Measurements from ENCODE around the gene SMIM35. TPM values are rescaled to one million over a fixed set of nuclear protein-coding genes. Genes with fewer than 3 reads are reported as not detected.

SMIM35 gene
- total RNA-seq, 1 experiment from 2014 or later, result not detected

DNA sequence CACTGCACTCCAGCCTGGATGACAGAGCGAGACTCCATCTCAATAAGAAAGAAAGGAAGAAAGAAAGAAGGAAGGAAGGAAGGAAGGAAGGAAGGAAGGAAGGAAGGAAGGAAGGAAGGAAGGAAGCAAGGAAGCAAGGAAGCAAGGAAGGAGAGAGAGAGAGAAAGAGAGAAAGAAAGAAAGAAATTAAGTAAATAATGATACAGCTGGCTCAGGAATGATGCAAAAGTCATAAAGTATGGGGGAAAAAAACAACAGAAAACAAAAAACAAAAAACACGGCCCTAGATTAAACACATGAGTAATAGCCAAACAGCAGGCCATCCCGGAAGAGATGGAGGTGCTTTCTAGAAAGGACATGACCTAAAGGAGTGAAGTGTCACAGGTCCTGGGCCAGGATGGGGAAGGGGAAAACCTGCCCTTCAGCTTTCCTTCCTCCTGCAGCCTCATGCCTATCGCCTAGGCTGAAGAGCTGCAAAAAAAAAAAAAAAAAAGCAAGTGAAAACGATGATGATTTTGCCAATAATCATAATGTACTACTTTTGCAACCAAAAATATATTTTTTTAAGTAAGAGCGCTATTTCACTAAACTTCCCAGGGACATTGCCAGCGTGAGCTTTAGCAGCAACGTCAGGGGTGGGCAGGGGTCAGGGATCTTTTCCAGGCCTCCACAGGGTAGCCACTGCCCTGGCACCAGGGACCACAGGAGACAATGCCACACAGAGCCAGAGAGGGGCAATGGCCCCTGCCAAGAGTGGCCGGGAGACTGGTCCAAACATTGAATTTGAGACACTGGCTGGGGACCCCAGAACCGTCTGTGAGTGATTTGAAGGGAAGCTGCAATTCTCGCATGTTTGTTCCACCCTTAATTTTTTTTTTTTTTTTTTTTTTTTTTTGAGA, 38.0 kb downstream of the SMIM35 start:
- Mint-ChIP-seq H3K4me3 (no peak overlapping the region), H3K4me1 (peaks cover 2 to 5% of the 10 kb centered on the region in 2 experiments; a peak in 1 of 4 replicates), H3K27me3 (ENCODE audit: low read depth) (peaks cover 10% of the 10 kb centered on the region)

More for the DNA sequence above, 38.0 kb downstream of the SMIM35 start:
- Histone ChIP-seq H2AK5ac (ENCODE audit: insufficient read length, low read length) (no peak overlapping the region), H3K79me2 (ENCODE audit: insufficient read depth, low read length) (no peaks in the 10 kb centered on the region), H2BK12ac (ENCODE audit: insufficient read length, low read depth, low read length) (no peak overlapping the region), H2AFZ (ENCODE audit: low read length) (no peak overlapping the region), H3K23me2 (ENCODE audit: insufficient read length, low read depth, low read length, poor library complexity, severe bottlenecking) (no peaks in the 10 kb centered on the region), H3K27ac (ENCODE audit: insufficient read length, low read depth, low read length) (no peak overlapping the region), H4K20me1 (ENCODE audit: control insufficient read depth, insufficient read depth, insufficient read length) (no peaks in the 10 kb centered on the region), H2BK5ac (ENCODE audit: insufficient read length, low read length) (no peak overlapping the region), H3K9ac (ENCODE audit: extremely low read depth, insufficient read length, low read length) (no peak overlapping the region), H3K23ac (ENCODE audit: insufficient read length, low read depth, low read length) (no peak overlapping the region), H2BK120ac (ENCODE audit: low read depth, low read length, poor library complexity, severe bottlenecking) (no peak overlapping the region), H2BK15ac (ENCODE audit: low read depth, low read length) (no peak overlapping the region), H3K4ac (ENCODE audit: low read depth, low read length) (no peak overlapping the region), H3T11ph (ENCODE audit: low read length) (no peak overlapping the region), H3K9me3 (ENCODE audit: control insufficient read depth, low read depth, low read length) (no peaks in the 10 kb centered on the region), H3K56ac (ENCODE audit: insufficient read length, low read depth, low read length) (no peak overlapping the region), H3K14ac (ENCODE audit: insufficient read depth, low read length) (no peak overlapping the region), H2BK20ac (ENCODE audit: low read depth, low read length, poor library complexity, severe bottlenecking) (no peak overlapping the region), H4K91ac (ENCODE audit: insufficient read length, low read depth, low read length) (no peak overlapping the region), H3K4me1 (ENCODE audit: insufficient read depth, low read length) (no peaks in the 10 kb centered on the region), H3K79me1 (ENCODE audit: insufficient read depth, low read depth, low read length, poor library complexity, severe bottlenecking) (no peaks in the 10 kb centered on the region), H3K27me3 (ENCODE audit: insufficient read depth, low read length) (no peaks in the 10 kb centered on the region), H4K8ac (replicated peaks; ENCODE audit: insufficient read length, low read depth, low read length) (no peak overlapping the region), H3K4me2 (ENCODE audit: insufficient read depth, insufficient read length, low read length) (no peak overlapping the region), H4K5ac (ENCODE audit: insufficient read length, low read depth, low read length) (no peak overlapping the region), H3K18ac (ENCODE audit: insufficient read length, low read depth, low read length) (no peak overlapping the region)
- Mint-ChIP-seq H3K36me3 (ENCODE audit: insufficient read depth in 1 of 3, low read depth in 3 of 3) (no peaks in the 10 kb centered on the region), H3K27ac (no peak overlapping the region), H3K9me3 (no peaks in the 10 kb centered on the region)
- TF ChIP-seq, protein P1, sequence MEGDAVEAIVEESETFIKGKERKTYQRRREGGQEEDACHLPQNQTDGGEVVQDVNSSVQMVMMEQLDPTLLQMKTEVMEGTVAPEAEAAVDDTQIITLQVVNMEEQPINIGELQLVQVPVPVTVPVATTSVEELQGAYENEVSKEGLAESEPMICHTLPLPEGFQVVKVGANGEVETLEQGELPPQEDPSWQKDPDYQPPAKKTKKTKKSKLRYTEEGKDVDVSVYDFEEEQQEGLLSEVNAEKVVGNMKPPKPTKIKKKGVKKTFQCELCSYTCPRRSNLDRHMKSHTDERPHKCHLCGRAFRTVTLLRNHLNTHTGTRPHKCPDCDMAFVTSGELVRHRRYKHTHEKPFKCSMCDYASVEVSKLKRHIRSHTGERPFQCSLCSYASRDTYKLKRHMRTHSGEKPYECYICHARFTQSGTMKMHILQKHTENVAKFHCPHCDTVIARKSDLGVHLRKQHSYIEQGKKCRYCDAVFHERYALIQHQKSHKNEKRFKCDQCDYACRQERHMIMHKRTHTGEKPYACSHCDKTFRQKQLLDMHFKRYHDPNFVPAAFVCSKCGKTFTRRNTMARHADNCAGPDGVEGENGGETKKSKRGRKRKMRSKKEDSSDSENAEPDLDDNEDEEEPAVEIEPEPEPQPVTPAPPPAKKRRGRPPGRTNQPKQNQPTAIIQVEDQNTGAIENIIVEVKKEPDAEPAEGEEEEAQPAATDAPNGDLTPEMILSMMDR (conservative IDR thresholded peaks at IDR 0.05), result no peak
- WGBS (ENCODE audit: extremely low coverage, insufficient read length, low lambda C conversion rate), result no CpG with 5 or more reads among the region's 11 CpGs
- no peak for DNase-seq

All from H9 (cell line).